ENCODE measurements around the gene DOCK4. TPM values are rescaled to one million over a fixed set of nuclear protein-coding genes. Genes with fewer than 3 reads are reported as not detected.

Gene DOCK4
- total and polyA plus RNA-seq, 4 donors = 7.2 to 48.9 (median 12.8) TPM

DNA sequence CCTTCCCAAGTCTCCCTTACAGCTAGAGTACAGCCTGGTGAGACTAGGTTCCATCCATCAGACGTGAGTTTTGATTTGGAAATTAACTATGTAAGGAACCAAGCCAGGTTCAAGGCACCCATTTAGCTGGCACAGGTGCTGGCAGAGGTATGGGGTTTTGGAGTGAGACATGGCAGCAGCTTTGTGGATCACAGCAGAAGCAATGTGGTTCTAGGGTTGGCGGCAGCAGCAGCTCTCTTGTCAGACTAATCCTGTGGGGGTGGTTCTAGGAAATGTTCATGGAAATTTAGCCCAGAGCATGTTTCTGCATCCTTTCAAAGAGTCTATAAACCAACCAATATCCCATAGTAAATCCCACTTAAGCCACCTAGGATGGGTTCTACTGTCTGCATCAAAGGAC, 142.2 kb downstream of the DOCK4 start:
- Histone ChIP-seq H3K27me3 (ENCODE audit: control insufficient read depth in 4 of 4, insufficient read depth in 4 of 4, low read length in 3 of 4) (no peaks in the 10 kb centered on the region), H3K36me3 (ENCODE audit: control insufficient read depth in 4 of 4, insufficient read depth in 3 of 4, low read depth in 1 of 4, low read length in 3 of 4) (no peaks in the 10 kb centered on the region), H3K27ac (ENCODE audit: low read depth in 1 of 2, low read length in 2 of 2) (no peak overlapping the region), H3K9me3 (ENCODE audit: control insufficient read depth in 4 of 4, low read length in 3 of 4) (no peaks in the 10 kb centered on the region), H3K9ac (ENCODE audit: low read depth in 1 of 2, low read length in 2 of 2) (no peak overlapping the region), H3K4me3 (ENCODE audit: low read depth in 1 of 3, low read length in 3 of 3) (no peak overlapping the region), H3K4me1 (ENCODE audit: control insufficient read depth in 4 of 4, insufficient read depth in 4 of 4, low read length in 3 of 4) (peaks cover 2 to 14% (median 11%) of the 10 kb centered on the region in 4 donors)
- no peak for DNase-seq (ENCODE audit: low spot score)
- TF ChIP-seq JUND (IDR thresholded peaks at IDR 0.05) = no peak
- TF ChIP-seq, protein P1, sequence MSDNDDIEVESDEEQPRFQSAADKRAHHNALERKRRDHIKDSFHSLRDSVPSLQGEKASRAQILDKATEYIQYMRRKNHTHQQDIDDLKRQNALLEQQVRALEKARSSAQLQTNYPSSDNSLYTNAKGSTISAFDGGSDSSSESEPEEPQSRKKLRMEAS (IDR thresholded peaks at IDR 0.05) = no peak
- no peak for TF ChIP-seq FOXA2 (IDR thresholded peaks at IDR 0.05)
- no peak for TF ChIP-seq GABPA (IDR thresholded peaks at IDR 0.05 in 1 of 2, conservative IDR thresholded peaks at IDR 0.05 in 1 of 2)
- TF ChIP-seq RXRA (IDR thresholded peaks at IDR 0.05) = no peak
- no peak for TF ChIP-seq EGR1 (IDR thresholded peaks at IDR 0.05; ENCODE audit: low read depth in 2 of 2)
- TF ChIP-seq, protein P2, sequence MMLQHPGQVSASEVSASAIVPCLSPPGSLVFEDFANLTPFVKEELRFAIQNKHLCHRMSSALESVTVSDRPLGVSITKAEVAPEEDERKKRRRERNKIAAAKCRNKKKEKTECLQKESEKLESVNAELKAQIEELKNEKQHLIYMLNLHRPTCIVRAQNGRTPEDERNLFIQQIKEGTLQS (IDR thresholded peaks at IDR 0.05) = no peak
- TF ChIP-seq, protein P3, sequence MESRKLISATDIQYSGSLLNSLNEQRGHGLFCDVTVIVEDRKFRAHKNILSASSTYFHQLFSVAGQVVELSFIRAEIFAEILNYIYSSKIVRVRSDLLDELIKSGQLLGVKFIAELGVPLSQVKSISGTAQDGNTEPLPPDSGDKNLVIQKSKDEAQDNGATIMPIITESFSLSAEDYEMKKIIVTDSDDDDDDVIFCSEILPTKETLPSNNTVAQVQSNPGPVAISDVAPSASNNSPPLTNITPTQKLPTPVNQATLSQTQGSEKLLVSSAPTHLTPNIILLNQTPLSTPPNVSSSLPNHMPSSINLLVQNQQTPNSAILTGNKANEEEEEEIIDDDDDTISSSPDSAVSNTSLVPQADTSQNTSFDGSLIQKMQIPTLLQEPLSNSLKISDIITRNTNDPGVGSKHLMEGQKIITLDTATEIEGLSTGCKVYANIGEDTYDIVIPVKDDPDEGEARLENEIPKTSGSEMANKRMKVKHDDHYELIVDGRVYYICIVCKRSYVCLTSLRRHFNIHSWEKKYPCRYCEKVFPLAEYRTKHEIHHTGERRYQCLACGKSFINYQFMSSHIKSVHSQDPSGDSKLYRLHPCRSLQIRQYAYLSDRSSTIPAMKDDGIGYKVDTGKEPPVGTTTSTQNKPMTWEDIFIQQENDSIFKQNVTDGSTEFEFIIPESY (IDR thresholded peaks at IDR 0.05) = no peak
- TF ChIP-seq YY1 (IDR thresholded peaks at IDR 0.05) = no peak
- TF ChIP-seq, protein P4, sequence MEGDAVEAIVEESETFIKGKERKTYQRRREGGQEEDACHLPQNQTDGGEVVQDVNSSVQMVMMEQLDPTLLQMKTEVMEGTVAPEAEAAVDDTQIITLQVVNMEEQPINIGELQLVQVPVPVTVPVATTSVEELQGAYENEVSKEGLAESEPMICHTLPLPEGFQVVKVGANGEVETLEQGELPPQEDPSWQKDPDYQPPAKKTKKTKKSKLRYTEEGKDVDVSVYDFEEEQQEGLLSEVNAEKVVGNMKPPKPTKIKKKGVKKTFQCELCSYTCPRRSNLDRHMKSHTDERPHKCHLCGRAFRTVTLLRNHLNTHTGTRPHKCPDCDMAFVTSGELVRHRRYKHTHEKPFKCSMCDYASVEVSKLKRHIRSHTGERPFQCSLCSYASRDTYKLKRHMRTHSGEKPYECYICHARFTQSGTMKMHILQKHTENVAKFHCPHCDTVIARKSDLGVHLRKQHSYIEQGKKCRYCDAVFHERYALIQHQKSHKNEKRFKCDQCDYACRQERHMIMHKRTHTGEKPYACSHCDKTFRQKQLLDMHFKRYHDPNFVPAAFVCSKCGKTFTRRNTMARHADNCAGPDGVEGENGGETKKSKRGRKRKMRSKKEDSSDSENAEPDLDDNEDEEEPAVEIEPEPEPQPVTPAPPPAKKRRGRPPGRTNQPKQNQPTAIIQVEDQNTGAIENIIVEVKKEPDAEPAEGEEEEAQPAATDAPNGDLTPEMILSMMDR (IDR thresholded peaks at IDR 0.05; ENCODE audit: low read depth, low read length, missing input control) = no peak
- TF ChIP-seq TAF1 (conservative IDR thresholded peaks at IDR 0.05) = no peak
- TF ChIP-seq SP1 (IDR thresholded peaks at IDR 0.05) = no peak
- TF ChIP-seq RAD21 (IDR thresholded peaks at IDR 0.05) = no peak
- no peak for TF ChIP-seq FOXA1 (IDR thresholded peaks at IDR 0.05)
- TF ChIP-seq HNF4G (IDR thresholded peaks at IDR 0.05) = no peak
- TF ChIP-seq, protein P5, sequence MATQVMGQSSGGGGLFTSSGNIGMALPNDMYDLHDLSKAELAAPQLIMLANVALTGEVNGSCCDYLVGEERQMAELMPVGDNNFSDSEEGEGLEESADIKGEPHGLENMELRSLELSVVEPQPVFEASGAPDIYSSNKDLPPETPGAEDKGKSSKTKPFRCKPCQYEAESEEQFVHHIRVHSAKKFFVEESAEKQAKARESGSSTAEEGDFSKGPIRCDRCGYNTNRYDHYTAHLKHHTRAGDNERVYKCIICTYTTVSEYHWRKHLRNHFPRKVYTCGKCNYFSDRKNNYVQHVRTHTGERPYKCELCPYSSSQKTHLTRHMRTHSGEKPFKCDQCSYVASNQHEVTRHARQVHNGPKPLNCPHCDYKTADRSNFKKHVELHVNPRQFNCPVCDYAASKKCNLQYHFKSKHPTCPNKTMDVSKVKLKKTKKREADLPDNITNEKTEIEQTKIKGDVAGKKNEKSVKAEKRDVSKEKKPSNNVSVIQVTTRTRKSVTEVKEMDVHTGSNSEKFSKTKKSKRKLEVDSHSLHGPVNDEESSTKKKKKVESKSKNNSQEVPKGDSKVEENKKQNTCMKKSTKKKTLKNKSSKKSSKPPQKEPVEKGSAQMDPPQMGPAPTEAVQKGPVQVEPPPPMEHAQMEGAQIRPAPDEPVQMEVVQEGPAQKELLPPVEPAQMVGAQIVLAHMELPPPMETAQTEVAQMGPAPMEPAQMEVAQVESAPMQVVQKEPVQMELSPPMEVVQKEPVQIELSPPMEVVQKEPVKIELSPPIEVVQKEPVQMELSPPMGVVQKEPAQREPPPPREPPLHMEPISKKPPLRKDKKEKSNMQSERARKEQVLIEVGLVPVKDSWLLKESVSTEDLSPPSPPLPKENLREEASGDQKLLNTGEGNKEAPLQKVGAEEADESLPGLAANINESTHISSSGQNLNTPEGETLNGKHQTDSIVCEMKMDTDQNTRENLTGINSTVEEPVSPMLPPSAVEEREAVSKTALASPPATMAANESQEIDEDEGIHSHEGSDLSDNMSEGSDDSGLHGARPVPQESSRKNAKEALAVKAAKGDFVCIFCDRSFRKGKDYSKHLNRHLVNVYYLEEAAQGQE (IDR thresholded peaks at IDR 0.05) = no peak
- 95% methylated on average over 2 of the region's 2 CpGs for WGBS

DNA sequence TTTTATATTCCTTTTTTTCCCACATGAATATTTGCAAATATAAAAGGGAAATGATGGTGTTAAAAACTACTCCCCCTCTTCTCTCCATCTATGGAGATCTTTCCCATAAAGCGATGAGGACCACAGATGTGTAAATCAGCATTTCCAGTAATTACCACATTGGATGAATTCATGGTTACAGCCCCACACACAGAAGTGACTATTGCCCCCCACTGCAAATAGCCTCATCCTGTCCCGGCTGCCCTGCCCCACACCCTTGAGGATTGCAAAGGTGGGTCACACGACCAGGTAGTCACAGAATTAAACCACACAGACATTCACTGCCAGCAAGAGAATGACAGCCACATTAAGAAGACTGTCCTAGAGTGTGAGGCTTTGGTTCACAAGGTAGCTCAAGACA, 145.1 kb downstream of the DOCK4 start:
- WGBS = 98% methylated on average over 3 of the region's 3 CpGs
- Histone ChIP-seq H3K27me3 (ENCODE audit: control insufficient read depth in 4 of 4, insufficient read depth in 4 of 4, low read length in 3 of 4) (no peaks in the 10 kb centered on the region), H3K4me3 (ENCODE audit: low read depth in 1 of 3, low read length in 3 of 3) (no peak overlapping the region), H3K9ac (ENCODE audit: low read depth in 1 of 2, low read length in 2 of 2) (no peak overlapping the region), H3K36me3 (ENCODE audit: control insufficient read depth in 4 of 4, insufficient read depth in 3 of 4, low read depth in 1 of 4, low read length in 3 of 4) (no peaks in the 10 kb centered on the region), H3K9me3 (ENCODE audit: control insufficient read depth in 4 of 4, low read length in 3 of 4) (no peaks in the 10 kb centered on the region), H3K4me1 (ENCODE audit: control insufficient read depth in 4 of 4, insufficient read depth in 4 of 4, low read length in 3 of 4) (peaks cover 0 to 11% (median 0%) of the 10 kb centered on the region in 4 donors), H3K27ac (ENCODE audit: low read depth in 1 of 2, low read length in 2 of 2) (no peak overlapping the region)
- DNase-seq (ENCODE audit: low spot score) = no peak
- TF ChIP-seq NR2F2 (IDR thresholded peaks at IDR 0.05) = no peak
- TF ChIP-seq, protein P2 (IDR thresholded peaks at IDR 0.05) = no peak
- TF ChIP-seq, protein P5 (IDR thresholded peaks at IDR 0.05) = no peak
- no peak for TF ChIP-seq RXRA (IDR thresholded peaks at IDR 0.05)
- TF ChIP-seq FOXA1 (IDR thresholded peaks at IDR 0.05) = no peak

All from liver (tissue), 9 donors.